NOMO-1 (cell line): ENCODE results near the gene PWP1.

Experiments used
- DNase-seq, 2 experiments: peaks; one replicate each; lab custom pipeline; 2025; ENCODE audit not compliant: unreplicated experiment in 2 of 2; lab: John Stamatoyannopoulos, UW

PWP1 gene

DNA sequence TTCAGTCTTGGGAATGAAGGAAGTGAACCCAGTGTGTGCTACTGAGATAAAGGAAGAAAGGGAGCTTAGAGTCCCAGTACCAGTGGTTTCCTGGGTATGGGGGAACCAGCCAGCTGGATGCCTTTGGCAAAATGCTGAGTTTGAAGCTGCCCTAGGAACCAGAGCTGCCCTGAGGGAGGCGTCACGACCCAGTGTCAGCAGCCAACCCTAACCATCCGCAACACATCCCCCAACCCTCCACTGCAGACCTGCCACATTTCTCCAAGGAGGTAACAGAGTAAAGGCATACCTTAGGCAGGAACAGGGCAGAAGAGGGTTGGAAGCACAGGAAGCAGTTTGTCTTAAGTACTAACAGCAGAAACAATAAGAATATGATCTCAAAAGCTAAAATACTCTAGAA, 46.8 kb downstream of the PWP1 start:
- no peak for DNase-seq

DNA sequence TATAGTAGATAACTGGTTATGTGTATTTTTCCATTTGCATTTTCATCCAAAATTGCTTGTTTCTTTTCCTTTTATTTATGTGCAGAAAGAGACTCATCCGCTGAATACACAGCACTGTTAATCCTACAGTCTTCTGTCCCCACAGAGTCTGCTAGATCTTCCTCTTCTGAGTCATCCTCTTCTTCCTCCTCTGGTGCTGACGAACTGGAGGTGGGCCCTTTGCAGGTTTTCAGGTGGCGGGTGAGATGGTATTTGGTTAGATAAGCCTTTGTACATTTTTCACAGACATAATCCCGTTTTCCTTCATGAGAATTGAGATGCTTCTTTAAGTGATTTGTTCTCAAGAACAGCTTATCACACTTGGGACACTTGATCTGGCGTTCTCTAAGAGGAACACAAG, 48.5 kb downstream of the PWP1 start:
- no peak for DNase-seq

DNA sequence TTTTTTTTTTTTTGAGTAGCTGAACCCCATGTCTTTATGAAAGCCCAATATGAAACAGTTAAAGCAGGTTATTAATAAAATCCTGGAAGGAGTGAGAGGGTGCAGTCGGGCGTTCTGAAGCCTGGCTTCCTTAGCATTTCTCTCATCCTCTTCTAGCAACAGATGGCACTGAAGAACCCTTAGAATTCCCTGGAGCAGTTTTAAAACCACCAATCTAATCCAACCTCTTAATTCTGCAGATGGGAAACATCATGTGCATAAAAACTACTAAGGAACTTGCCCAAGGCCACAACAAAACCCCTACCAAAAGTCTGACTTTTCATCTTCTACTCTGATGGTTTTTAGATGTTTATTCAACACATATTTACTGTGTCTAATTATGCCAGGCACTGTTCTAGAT, 50.2 kb downstream of the PWP1 start:
- DNase-seq: no peak

DNA sequence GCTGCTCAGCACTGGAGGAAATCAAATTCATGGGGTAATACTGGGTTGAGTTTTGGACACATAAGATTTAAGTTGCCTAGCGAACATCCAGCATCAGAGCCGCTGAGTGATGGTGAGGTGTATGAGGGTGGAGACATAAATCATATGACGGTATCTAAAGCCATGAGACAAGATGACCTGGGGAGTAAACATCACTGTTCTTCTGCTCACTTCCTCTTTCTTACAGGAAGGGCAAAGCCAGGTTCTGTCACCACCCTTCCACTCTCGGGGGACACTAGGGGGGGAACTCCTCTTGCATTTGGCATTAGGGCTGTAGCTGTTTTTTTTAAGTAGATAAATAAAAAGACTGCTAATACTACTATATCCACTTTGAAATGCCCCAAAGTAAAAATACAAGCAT, 51.3 kb downstream of the PWP1 start:
- peak; percentile 38 to 80 for DNase-seq

DNA sequence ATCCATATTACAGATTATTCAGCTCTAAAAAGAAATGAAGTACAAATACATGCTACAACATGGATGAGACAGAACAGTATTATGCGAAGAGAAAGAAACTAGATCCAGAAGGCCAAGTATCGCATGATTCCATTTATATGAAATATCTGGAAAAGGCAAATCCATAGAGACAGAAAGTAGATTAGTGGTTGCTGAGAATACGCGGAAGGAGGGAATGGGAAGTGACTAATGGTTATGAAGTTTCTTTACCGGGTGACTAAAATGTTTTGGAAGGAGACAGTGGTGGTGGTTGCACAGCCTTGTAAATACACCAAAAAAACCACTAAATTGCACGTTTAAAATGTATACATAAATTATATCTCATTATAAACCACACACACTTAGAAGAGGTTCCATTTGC, 62.9 kb downstream of the PWP1 start:
- DNase-seq: peak in 1 of 2 experiments; percentile 11

DNA sequence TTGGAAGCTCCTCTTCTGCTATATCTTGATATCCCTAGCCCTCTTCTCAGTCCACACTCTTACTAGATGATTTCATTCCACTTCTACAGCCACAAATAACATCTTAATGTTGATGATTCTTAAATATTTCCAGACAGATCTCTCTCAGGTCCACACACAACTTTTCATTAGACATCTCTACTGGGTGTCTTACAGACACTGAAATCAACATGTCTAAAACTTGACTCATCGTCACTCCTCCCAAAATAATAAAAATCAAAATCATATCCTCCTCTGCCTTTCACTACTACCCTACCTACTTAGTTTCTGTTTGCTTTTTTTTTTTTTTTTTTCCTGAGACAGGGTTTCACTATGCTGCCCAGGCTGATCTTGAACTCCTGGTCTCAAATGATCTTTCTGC, 63.5 kb downstream of the PWP1 start:
- no peak for DNase-seq

DNA sequence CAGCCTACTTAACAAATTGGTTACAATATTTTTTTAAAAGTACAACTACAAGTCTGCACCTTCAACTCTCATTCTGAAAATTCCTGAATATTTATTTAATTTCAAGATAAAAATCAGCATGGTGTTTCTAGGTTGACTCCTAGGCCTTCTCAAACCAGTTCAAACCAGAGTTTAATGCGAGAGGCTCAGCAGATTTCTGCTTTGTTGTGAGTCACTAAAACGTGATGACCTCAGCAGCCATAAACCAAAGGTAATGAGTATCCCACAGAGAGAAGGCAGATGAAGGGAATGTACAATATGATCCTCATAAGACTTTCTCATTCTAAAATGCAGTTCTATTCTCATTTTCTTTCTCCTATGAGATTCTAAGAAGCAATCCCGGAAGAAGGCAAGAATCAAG, 73.8 kb downstream of the PWP1 start:
- peak; percentile 17 to 47 for DNase-seq

DNA sequence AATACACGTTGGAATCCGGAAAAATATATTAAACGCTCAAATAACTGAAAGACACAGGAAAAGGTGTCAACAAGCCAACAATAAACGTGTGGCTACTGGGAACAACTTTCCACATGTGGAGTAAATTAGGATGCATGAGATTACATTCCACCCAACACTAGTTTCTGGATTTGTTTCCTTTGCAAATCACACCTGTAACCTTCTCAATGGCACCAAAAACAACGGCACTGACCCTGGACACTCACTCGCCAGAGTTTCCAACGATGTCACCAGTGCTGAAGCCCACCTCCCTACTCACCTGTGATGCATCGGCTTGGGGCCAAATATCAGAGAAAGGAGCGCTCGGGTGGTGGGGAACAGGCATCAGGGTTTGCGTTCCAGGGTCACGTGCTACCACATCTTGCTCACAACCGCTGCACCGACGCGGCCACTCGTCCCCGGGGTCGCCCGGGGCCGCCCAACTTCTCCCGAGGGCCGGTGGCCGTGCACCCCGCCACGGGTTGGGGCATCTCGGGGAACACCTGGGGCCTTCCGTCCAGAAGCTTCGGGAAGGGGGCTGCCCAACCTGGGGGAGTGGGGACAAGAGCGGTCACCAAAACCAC, 74.7 kb downstream of the PWP1 start:
- DNase-seq: peak; percentile 9 to 22

DNA sequence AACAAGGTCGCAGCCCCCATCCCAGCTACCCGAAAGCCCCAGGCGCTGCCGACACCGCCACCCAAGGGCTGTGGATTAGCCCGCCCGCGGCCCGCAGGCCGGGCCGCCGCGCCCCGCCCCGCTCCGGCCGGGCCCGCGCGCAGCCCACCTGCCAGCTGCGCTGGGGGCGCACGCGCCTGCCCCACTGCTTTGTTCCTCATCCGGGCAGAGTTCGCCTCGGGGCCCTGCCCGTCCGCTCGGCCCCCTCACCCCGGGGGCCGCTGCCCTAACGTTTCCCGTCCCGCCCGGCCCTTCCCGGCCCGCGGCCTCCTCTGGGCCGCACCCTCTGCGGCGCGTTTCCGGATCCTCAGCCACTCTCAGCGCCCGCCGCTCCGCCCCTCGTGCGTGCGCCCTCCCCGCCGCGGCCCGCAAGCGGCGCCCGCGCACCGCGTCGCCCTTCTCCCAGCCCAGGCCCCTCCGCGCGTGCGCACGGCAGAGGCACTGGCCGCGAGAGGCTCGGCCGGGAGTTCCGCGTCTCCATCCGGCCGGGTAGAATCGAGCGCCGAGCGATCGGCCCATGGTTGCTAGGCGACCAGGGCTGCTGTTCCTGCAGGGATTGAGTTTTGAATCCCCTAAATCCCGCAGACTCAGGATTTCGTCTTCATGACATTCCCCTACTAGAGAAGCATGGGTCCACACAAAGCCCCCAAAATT, 75.4 kb downstream of the PWP1 start, which contains the start of gene PRDM4:
TSS of gene PRDM4 (minus strand) at position 329 of the 693 bp plus-strand sequence. CDS start 622 bp downstream, outside the sequence.
- peak; percentile 89 to 97 for DNase-seq

DNA sequence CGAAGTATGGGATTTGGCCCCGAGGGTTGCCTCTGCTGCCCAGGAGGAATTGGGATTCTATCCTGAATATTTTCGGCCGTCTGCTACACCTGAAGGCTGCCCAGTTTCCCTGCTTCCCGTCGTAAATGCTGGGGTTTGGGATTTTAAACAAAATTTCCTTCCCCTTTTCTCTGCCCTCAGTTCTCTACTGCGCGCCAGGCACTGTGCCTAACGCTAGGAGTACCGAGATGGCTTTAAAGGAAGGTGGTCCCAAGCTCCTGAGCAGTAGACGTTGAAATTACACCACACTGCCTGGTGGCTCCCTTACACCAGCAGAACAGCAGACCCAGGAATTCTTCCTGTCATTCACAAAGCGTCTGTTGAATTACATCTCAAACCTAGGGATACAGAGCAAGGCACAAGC, 75.9 kb downstream of the PWP1 start:
- no peak for DNase-seq
